GM19324 (cell line): ENCODE measurements around the gene MRPL12.
"Not testable (repeated sequence)": the region's sequence is repeated elsewhere in the genome, so short reads cannot be mapped to it uniquely, and the experiment has no call there.

Experiments
- ATAC-seq: cut with Tn5 transposase; IDR thresholded peaks from one replicate; pipeline ENCODE4 v1.9.1; 2021; ENCODE audit warnings: mild to moderate bottlenecking, moderate library complexity; ENCODE audit not compliant: unreplicated experiment, low FRiP score

The MRPL12 gene

DNA sequence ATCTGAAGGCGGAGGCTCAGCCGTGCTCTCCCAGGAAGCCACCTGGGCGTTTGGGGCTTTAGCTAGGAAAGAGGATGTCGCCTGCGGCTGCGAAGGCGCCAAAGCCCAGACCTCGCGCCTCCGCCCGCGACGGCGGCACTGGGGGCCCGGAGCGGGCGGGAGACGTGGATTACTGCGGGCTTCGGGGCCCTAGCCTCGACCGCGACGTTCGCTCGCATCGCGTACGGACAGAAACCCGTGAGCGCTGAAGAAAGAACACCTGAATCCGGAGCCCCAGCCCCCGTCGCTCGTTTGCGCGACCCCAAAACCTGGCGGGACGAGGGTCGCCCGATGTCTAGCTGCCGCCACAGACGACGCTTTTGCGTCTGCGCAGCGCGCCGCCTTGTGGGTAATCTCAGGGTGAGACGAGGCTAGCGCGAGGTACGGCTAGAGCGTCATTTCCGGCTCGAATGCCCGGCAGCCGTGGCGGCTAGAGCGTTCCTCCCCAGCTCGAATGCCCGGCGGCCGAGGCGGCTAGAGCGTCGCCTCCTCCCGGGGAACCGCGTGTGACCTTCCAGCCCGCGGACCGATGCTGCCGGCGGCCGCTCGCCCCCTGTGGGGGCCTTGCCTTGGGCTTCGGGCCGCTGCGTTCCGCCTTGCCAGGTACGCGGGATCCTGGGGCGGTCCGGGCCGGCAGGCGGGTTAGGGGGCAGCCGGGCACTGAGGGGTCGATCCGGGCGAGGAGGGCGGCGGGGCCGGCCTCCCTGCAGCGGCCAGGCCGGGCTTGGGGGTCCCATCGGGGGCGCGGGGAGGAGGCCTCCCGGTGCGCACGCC is at the start of gene MRPL12:
TSS of gene MRPL12 (plus strand) at position 434 of the 813 bp plus-strand sequence. CDS start at position 569, 135 bp downstream.
- peak; percentile 86 for ATAC-seq

GRCh38 chr17:81655378-81656117 is 47.6 kb upstream of the MRPL12 start:
- no peak for ATAC-seq

GRCh38 chr17:81656118-81656743 is 46.9 kb upstream of the MRPL12 start, which contains the start of gene PDE6G:
TSS of gene PDE6G (minus strand) at chr17:81656542. CDS start at chr17:81653305, 3,237 bp downstream.
- ATAC-seq = no peak

DNA sequence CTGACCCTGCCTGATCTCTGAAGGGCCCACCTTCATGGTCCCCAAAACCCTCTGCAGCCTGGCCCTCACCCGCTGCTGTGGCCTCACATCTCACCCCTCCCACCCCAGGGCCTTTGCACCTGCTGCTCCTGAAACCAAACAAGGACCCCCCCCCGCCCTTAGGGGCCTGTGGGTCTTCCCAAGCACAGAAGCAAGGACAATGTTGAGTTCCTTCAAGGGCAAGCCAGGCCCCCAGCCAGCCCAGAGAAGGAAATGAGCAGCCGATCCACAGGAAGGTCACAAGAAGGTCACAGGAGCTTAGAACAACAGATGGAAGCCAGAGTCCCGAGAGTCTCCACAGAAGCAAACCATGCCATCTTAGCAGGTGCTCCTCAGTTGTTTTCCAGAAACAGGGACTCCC is 46.3 kb upstream of the MRPL12 start:
- ATAC-seq = no peak

DNA sequence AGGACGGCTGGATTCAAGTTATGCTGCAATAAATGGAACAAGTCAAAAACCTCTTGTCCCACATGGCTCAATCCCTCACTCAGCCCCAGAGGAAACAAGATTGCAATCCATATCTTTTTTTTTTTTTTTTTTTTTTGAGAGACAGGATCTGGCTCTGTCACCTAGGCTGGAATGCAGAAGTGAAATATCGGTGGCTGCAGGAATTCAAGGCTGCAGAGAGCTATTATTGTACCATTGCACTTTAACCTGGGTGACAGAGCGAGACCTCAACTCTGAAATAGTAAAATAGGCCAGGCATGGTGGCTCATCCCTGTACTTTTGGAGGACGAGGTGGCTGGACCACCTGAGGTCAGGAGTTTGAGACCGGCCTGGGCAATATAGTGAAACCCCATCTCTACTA is 44.1 kb upstream of the MRPL12 start:
- ATAC-seq = no peak

- ATAC-seq = no peak
Measured at GRCh38 chr17:81660441-81660840, 42.7 kb upstream of the MRPL12 start.

DNA sequence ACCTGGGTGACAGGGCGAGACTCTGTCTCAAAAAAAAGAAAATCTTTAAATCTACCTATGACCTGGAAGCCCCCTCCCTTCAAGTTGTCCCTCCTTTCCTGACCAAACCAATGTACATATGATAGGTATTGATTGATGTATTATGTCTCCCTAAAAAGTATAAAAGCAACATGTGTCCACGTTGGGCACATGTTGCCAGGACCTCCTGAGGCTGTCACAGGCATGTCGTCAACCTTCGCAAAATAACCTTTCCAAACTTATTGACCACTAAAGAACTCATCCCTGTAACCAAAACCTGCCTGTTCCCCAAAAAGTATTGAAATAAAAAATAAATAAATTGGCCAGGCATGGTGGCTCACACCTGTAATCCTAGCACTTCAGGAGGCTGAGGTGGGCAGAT is 41.2 kb upstream of the MRPL12 start:
- no peak for ATAC-seq

DNA sequence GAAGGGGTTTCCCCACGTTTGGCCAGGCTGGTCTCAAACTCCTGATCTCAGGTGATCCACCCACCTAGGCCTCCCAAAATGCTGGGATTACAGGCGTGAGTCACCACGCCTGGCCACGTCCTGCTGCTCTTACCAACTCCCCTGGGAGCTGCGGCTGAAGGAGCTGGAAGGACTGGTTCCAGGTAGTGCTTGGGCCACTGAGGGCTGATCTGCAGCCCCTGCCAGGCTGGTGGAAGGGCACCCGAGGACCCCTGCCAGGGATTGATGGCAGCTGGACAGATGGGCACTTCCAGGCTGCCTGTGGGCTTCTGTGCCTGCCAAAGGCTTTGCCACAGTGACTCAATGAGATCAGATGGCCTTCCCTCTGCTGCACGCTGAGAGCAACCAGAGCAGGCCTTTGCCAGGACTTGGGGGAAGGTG is 39.1 kb upstream of the MRPL12 start:
- ATAC-seq = no peak

GRCh38 chr17:81665205-81666091 is 37.7 kb upstream of the MRPL12 start:
- ATAC-seq = no peak

DNA sequence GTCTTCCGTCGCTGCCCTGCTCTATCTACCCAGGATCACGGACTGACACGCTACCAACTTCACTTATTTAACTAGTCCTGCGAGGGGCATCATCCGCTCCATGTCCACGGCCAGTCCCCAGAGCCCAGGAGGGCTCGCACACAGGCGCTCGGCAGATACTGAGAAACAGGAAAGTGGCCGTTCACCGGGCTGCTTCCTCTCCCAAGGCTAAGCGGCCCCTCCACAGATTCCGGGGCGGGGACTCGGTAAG is 37.1 kb upstream of the MRPL12 start:
- peak; percentile 12 for ATAC-seq

DNA sequence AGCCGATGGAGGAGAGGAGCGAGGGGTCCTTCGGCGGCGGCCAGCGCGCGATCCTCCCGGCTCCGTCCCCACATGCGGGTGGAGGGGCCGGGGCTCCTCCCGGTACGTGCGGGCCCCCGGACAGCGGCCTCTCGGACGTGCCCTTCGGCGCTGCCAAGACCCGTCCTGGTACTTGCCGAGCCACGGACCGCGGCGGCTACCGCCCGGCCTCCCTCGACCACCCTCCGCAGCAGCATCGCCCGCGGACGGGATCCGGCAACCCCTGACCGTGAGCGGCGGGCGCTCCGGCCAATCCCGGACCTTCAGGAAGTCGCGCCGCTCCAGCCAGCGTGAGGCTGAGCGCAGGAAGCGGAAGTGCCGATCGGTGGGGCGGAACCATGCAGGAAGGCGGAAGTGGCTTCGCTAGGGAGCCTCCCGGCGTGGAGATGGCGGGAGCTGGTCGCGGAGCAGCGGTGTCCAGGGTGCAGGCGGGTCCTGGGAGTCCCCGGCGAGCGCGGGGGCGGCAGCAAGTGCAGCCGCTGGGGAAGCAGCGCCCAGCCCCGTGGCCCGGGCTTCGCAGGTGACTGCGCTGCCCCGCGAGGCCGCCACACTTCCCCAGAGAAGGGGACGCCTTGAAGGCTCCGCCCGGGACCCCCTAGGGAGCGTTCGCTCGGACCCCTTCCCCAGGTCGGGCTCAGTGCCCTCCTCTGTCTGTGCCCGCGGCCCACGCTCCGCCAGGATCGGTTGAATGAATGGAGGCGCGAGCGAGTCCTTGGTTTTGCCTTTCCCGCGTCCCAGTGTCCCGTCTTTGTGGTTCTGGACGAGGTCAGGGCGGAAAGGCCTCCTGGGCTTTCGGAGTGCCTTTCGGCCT is 36.6 kb upstream of the MRPL12 start, which contains the start of the genes CCDC137 and OXLD1:
TSS of gene CCDC137 (plus strand) at position 396 of the 850 bp plus-strand sequence. CDS start at position 426, 30 bp downstream.
TSS of gene OXLD1 (minus strand) at position 264 of the 850 bp plus-strand sequence. CDS start at position 236, 28 bp downstream.
- peak; percentile 93 for ATAC-seq

DNA sequence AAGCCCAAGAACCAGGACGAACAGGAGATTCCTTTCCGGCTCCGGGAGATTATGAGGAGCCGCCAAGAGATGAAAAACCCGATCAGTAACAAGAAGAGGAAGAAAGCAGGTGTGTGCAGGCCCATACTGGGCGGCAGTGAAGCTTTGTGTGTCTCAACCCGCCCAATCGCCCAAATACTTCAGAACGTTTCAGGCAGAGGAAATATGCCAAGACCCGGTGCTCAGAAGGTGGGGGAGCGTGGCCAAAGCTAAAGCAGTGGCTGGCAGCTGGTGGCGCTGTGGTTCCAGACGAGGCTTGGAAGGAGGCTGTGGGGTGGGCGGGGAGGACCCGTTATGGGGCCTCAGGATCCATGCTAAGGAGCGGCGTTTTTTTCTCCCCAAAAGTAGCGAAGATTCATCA is 35.4 kb upstream of the MRPL12 start:
- ATAC-seq = no peak

DNA sequence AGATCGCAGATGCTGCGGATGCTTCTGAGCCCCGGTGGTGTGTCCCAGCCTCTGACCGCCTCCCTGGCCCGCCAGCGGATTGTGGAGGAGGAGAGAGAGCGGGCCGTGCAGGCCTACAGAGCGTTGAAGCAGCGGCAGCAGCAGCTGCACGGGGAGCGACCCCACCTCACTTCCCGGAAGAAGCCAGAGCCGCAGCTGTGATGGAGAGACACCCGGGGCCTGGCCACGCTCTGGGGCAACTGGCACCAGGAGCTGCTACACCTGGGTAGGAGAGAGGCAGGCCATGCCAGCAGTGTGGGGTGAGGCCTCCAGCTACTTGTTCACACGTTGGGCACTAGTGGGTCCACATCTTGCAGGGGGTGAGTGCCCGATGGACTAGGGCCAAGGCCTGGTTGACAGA is 30.7 kb upstream of the MRPL12 start:
- ATAC-seq = no peak

DNA sequence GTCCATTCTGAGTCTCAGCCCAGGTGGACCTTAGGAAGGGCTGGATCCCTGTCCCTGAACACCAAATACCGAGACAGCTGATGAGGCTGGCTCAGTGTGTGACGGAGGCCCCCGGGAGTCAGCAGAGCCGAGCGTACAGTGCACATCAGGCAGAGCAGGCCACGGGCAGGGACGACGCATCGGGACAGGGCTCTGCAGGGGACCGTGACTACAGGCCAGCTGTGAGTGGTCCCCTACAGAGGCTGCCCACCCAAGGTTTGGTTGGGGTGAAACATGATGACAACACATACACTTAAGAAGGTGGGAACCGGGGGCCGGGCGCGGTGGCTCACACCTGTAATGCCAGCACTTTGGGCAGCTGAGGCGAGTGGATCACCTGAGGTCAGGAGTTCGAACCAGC is 30.2 kb upstream of the MRPL12 start:
- no peak for ATAC-seq

DNA sequence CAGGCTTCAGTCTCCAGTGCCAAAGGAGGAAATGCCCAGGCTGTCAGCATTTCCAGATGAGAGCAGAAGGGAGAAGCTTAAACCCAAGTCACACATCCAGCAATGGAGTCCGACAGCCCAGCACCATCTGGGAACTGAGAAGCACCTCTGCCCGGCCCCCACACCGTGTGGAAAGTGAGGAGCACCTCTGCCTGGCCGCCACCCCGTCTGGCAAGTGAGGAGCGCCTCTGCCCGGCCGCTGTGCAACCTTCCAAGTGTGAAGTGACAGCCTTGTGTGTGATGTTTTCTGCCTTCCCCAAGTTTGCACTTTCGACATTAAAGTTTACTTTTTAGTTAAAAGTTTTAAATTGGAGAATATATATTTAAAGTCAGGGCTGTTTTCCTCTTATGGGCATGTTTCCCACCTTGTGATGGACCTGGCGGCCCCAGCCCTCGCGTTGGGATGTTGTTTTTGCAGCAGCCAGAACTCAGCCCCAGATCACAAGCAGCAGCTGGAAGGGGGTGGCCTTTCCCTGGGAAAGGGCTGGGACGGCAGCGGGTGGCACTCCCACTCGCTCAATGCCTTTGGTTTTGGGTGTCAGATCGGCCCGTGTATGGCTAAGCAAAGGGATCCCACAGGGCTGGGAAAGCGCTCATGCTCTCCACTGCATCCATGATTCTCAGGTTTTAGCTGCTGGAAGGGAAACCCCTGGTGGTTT is 29.5 kb upstream of the MRPL12 start:
- no peak for ATAC-seq

GRCh38 chr17:81675515-81676221 is 27.5 kb upstream of the MRPL12 start:
- not testable (repeated sequence) for ATAC-seq

DNA sequence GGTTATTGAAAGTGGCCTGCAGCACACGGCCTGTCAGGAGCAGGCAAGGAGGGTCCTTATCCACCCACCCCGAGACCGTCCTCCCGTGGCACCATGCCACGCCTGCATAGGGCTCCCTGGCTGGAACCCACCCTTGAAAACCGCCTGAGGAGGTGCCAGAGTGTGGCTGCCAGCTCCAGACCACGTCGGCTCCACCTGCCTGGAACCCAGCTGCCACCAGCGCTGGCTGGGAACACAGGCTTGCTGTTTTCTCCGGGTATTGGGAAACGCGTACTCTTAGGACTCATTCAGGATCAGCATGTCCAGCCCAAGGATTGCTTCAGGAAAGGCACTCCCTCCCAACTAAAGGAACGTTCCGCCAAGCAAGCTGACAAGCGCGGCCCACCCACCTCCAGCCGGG is 26.3 kb upstream of the MRPL12 start:
- no peak for ATAC-seq

- no peak for ATAC-seq
Measured at GRCh38 chr17:81680150-81680549, 23.0 kb upstream of the MRPL12 start.
